Measurements from ENCODE around the gene RGS5.

The RGS5 gene

DNA sequence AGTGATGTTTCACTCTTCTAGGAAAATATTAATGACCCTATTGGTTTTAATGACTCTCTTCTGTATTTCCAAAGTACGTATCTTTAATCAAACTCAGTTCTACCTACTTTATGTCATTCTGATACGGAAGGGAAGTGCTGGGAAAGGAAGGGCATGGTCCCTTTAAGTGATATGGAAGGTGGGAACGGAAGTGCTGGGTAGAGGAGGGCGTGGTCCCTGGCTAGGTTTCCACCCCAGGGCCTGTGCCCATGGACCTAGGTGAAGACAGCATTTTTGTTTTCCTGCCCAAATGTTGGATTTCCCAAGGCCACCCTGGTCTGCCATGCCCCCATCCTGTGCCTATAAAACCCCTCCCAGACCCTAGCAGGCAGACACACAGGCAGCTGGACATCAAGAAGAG lies 109.5 kb downstream of the RGS5 start:
- ATAC-seq (ENCODE audit: low read depth), result no peak
- H3K4me1 ChIP-seq (ENCODE audit: insufficient read depth, poor library complexity, severe bottlenecking), result no peaks in the 10 kb centered on the region
- H3K4me3 ChIP-seq (ENCODE audit: severe bottlenecking), result no peak overlapping the region
- H3K27ac ChIP-seq (ENCODE audit: poor library complexity, severe bottlenecking), result no peak overlapping the region
- no peaks in the 10 kb centered on the region for H3K9me3 ChIP-seq (ENCODE audit: severe bottlenecking)
- H3K36me3 ChIP-seq (ENCODE audit: low read depth), result no peaks in the 10 kb centered on the region
- no peaks in the 10 kb centered on the region for H3K27me3 ChIP-seq (ENCODE audit: insufficient read depth, poor library complexity, severe bottlenecking)
- no peak for DNase-seq (ENCODE audit: low spot score)
- TF ChIP-seq, protein P1, sequence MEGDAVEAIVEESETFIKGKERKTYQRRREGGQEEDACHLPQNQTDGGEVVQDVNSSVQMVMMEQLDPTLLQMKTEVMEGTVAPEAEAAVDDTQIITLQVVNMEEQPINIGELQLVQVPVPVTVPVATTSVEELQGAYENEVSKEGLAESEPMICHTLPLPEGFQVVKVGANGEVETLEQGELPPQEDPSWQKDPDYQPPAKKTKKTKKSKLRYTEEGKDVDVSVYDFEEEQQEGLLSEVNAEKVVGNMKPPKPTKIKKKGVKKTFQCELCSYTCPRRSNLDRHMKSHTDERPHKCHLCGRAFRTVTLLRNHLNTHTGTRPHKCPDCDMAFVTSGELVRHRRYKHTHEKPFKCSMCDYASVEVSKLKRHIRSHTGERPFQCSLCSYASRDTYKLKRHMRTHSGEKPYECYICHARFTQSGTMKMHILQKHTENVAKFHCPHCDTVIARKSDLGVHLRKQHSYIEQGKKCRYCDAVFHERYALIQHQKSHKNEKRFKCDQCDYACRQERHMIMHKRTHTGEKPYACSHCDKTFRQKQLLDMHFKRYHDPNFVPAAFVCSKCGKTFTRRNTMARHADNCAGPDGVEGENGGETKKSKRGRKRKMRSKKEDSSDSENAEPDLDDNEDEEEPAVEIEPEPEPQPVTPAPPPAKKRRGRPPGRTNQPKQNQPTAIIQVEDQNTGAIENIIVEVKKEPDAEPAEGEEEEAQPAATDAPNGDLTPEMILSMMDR (IDR thresholded peaks at IDR 0.05; ENCODE audit: poor library complexity, severe bottlenecking), result no peak
